Stromal cell of bone marrow (primary cell): Measurements from ENCODE around the gene PCGF5.

ENCODE experiments used
- DNase-seq: peaks from one replicate; pipeline ENCODE4 v3.0.0-alpha.2; 2012; ENCODE audit warnings: low read depth

The PCGF5 gene

GRCh38 chr10:91328320-91328984, 108.0 kb downstream of the PCGF5 start:
- DNase-seq: no peak
